ENCODE measurements around the gene GRAP. TPM values are rescaled to one million over a fixed set of nuclear protein-coding genes. Genes with fewer than 3 reads are reported as not detected.

GRAP gene
- total and polyA plus RNA-seq, 10 of the 15 experiments (the other 5 are each of a cell fraction or from before 2014, with no cell fraction given): 0.58 to 78.3 (median 36.6) TPM

GRCh38 chr17:18984273-18985114 is 62.3 kb downstream of the GRAP start:
- peaks cover 0 to 13% of the 10 kb centered on the region in 2 experiments; a peak in 3 of 4 replicates for H3K36me3 ChIP-seq (ENCODE audit: control insufficient read depth in 2 of 2, insufficient read depth in 2 of 2, low read length in 1 of 2)
- H2AFZ ChIP-seq (ENCODE audit: control insufficient read depth, low read depth, low read length): no peak overlapping the region
- DNase-seq (ENCODE audit: low read depth, low spot score) (no peak), ATAC-seq (no peak), FAIRE-seq (no peak)
- BruUV-seq (replicated peaks): no TSS peak
- H4K20me1 ChIP-seq (ENCODE audit: control insufficient read depth, insufficient read depth): no peaks in the 10 kb centered on the region
- no peaks in the 10 kb centered on the region for H3K27me3 ChIP-seq (replicated peaks in 1 of 2; ENCODE audit: control insufficient read depth in 2 of 2, insufficient read depth in 2 of 2, low read length in 1 of 2)
- no peak overlapping the region for H3K4me3 ChIP-seq
- no peaks in the 10 kb centered on the region for H3K79me2 ChIP-seq (ENCODE audit: control insufficient read depth, insufficient read depth, low read length)
- SMC1A ChIA-PET (ENCODE audit: uncharacterized antibody, unreplicated experiment): no interaction called here
- no peaks in the 10 kb centered on the region for H3K9me3 ChIP-seq (replicated peaks; ENCODE audit: control insufficient read depth, insufficient read depth, low read length)
- RAD21 ChIA-PET (ENCODE audit: unreplicated experiment): interaction anchor here (0.9 kb wide), 1 partner anchor 20 kb away, joined by 3 read pairs; the partner anchor contains the start of gene FAM83G
- H3K4me2 ChIP-seq (ENCODE audit: control insufficient read depth, insufficient read depth): no peak overlapping the region
- TF ChIP-seq SREBF1 (IDR thresholded peaks at IDR 0.05; ENCODE audit: low read length) (no peak), SUPT20H (IDR thresholded peaks at IDR 0.05; ENCODE audit: borderline replicate concordance, control insufficient read depth, low read depth, low read length) (no peak), MEF2A (IDR thresholded peaks at IDR 0.05; ENCODE audit: insufficient read depth, low read depth, low read length) (no peak), HSF1 (IDR thresholded peaks at IDR 0.05; ENCODE audit: low read depth, low read length) (no peak), RAD21 (IDR thresholded peaks at IDR 0.05; ENCODE audit: insufficient read depth, low read depth, low read length) (no peak), CHD2 (IDR thresholded peaks at IDR 0.05; ENCODE audit: borderline replicate concordance, low read depth, low read length) (no peak), ESRRA (IDR thresholded peaks at IDR 0.05; ENCODE audit: low read length) (no peak)
- POLR2A ChIA-PET: interaction anchor here (0.7 kb wide), 2 partner anchors 10 to 84 kb away, joined by 5 to 7 read pairs; no protein-coding TSS in a partner anchor
- no peak overlapping the region for H3K27ac ChIP-seq (ENCODE audit: control insufficient read depth, insufficient read depth)
- in situ Hi-C loops (cut with MboI): no loop called here
- intact Hi-C loops (cut with micrococcal nuclease; ENCODE audit: unreplicated experiment): no loop called here
- CTCF ChIA-PET: interaction anchor here (0.6 to 1.0 kb wide), 2 partner anchors 23 to 283 kb away, joined by 3 read pairs; no protein-coding TSS in a partner anchor
- 94% methylated on average over 20 of the region's 21 CpGs for WGBS (ENCODE audit: insufficient coverage, insufficient replicate concordance, low lambda C conversion rate, missing lambda C conversion rate)
- H3K4me1 ChIP-seq (ENCODE audit: control insufficient read depth, insufficient read depth, low read length): no peaks in the 10 kb centered on the region
- H3K9ac ChIP-seq (ENCODE audit: control insufficient read depth, insufficient read depth, low read length): no peak overlapping the region
